Body of pancreas (tissue), 4 donors: ENCODE data around the gene UBALD1.
A peak's percentile ranks its signal among the peaks of the same experiment; 100 is the strongest.

Experiments
- CTCF ChIP-seq, 7 experiments: fragments of 450-650 bp in 4 of 7; fragments of 200-600 bp in 3 of 7; sonication (generic) in 3 of 7; IDR thresholded peaks; one replicate each; pipeline ENCODE4 v1.5.1; 2016 to 2019; ENCODE audit warnings: antibody characterized with exemption in 7 of 7
- POLR2A ChIP-seq, 3 donors: fragments of 450-650 bp; IDR thresholded peaks; one replicate each; pipeline ENCODE4 v1.6.1; 2016; ENCODE audit warnings: antibody characterized with exemption in 3 of 3, mild to moderate bottlenecking in 2 of 3

DNA sequence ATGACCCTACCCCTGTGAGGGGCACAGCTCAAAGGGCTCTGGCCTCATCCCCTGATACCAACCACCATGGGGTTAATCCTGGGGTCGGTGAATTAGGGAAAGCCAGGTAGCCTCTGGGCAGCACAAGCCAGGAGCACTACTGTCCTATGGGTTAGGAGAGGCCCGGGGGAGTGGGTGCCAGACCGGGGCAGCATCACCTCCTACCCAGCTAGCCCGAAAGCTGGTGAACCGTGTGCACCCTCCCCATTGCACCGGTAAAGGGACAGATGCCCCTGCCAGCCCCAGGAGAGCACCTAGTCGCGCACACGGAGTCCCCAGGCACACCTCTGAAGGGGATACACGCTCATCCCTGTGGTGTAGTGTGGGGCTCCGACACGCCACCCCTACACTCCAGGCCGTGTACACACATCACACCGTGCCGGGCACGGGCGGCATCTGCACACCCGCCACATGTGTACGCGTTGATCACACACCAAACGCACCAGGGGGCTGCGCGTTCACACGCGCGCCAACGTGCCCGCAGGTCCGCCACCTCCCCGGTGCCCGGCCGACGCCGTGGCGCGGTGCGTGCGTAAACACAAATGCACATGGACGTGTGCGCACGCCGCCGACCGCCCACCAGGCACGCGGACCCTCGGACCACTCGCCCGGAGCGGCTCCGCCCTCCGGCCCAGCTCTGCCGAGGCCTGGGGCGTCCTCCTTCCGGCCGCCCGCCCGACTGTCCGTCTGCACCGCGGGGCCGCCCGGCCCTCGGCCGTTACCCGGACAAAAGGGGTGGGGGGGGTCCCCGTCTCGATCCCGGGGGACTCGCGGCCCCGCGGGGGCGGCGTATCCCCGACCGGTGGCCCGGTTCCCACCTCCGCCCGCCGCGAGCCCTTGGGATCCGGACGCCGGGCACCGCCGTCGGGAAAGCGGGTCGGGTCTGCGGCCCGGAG, 785 bp downstream of the UBALD1 start:
- TF ChIP-seq CTCF (IDR thresholded peaks at IDR 0.05) (no peak), POLR2A (IDR thresholded peaks at IDR 0.05) (peak in 1 of 3 donors; percentile 3)
